HepG2 (cell line): ENCODE results near the gene ANKRD40CL. TPM values are rescaled to one million over a fixed set of nuclear protein-coding genes. Genes with fewer than 3 reads are reported as not detected.
A peak's percentile ranks its signal among the peaks of the same experiment; 100 is the strongest.

ENCODE experiments used
- ATAC-seq: fragments of 200-7000 bp; cut with Tn5 transposase; 3 replicates; pipeline ENCODE4 v1.9.1; 2020; ENCODE audit warnings: mild to moderate bottlenecking, moderate library complexity
- BruUV-seq: library from RNA; stranded (reverse); fragments of 400-500 nt; replicated peaks from 2 replicates; lab custom pipeline; 2021; lab: Mats Ljungman, UMichigan
- CTCF ChIA-PET: fragments of 300-600 bp; formaldehyde crosslinking; extraction: SDS; loops from one replicate; lab custom pipeline; 2021; ENCODE audit warnings: low total read pairs, inconsistent platforms, low intra/inter-chr PET ratio; lab: Yijun Ruan, JAX
- POLR2A ChIA-PET: fragments of 350-600 bp; sonication (Branson Sonifier 250); formaldehyde crosslinking; loops from one replicate; lab custom pipeline; 2020; ENCODE audit warnings: antibody characterized with exemption, inconsistent platforms; lab: Yijun Ruan, JAX
- DNase-seq: peaks from one replicate; pipeline ENCODE4 v3.0.0-alpha.2; 2015; ENCODE audit warnings: low spot score
- FAIRE-seq: peaks from 3 replicates; lab custom pipeline; 2011; peaks lifted over from hg19 to GRCh38; lab: Jason Lieb, UNC
- H2AFZ ChIP-seq: one replicate; pipeline ENCODE4 v1.6.1; 2011; ENCODE audit warnings: low read length, inconsistent platforms
- H3K27ac ChIP-seq: fragments of 300-600 bp; 3 replicates; pipeline ENCODE4 v1.8.0; 2011; ENCODE audit warnings: mixed run types, mild to moderate bottlenecking, mixed read lengths, low read length, inconsistent platforms; ENCODE audit not compliant: insufficient read depth; ENCODE audit errors: extremely low read length
- H3K27me3 ChIP-seq, 2 experiments: fragments of 200-600 bp in 1 of 2; 2 replicates in 1 of 2; 3 replicates in 1 of 2; pipeline versions ENCODE4 v1.6.0 to v1.8.0; 2011; ENCODE audit warnings: low read length in 2 of 2, mild to moderate bottlenecking in 2 of 2, moderate library complexity in 2 of 2, inconsistent platforms in 1 of 2; ENCODE audit not compliant: insufficient read depth in 2 of 2, control insufficient read depth in 1 of 2
- H3K36me3 ChIP-seq, 2 experiments: fragments of 200-600 bp in 1 of 2; replicated peaks in 1 of 2; 2 replicates in 1 of 2; 3 replicates in 1 of 2; pipeline versions ENCODE4 v1.5.1 to v1.8.0; 2011; ENCODE audit warnings: low read length in 2 of 2, inconsistent platforms in 1 of 2; ENCODE audit not compliant: insufficient read depth in 2 of 2, control insufficient read depth in 1 of 2
- H3K4me1 ChIP-seq: 2 replicates; pipeline ENCODE4 v1.5.1; 2012; ENCODE audit warnings: low read length, inconsistent platforms; ENCODE audit not compliant: insufficient read depth
- H3K4me2 ChIP-seq: 2 replicates; pipeline ENCODE4 v1.6.0; 2011; ENCODE audit warnings: low read depth, low read length, inconsistent platforms
- H3K4me3 ChIP-seq, 3 experiments: fragments of 200-600 bp in 1 of 3; sonication (generic), shearing (Covaris generic) in 1 of 3; replicated peaks in 1 of 3; 2 replicates each; pipeline ENCODE4 v1.5.1; 2011 to 2016; ENCODE audit warnings: low read length in 3 of 3, inconsistent platforms in 2 of 3, low read depth in 2 of 3, mild to moderate bottlenecking in 2 of 3, control low read depth in 1 of 3, mixed read lengths in 1 of 3; ENCODE audit not compliant: insufficient read depth in 1 of 3
- H3K79me2 ChIP-seq: one replicate; pipeline ENCODE4 v1.6.1; 2011; ENCODE audit warnings: low read length, inconsistent platforms; ENCODE audit not compliant: insufficient read depth
- H3K9ac ChIP-seq: 2 replicates; pipeline ENCODE4 v1.6.0; 2011; ENCODE audit warnings: mild to moderate bottlenecking, low read depth, low read length, inconsistent platforms; ENCODE audit not compliant: insufficient read depth
- H3K9me3 ChIP-seq: 2 replicates; pipeline ENCODE4 v1.5.1; 2012; ENCODE audit warnings: mild to moderate bottlenecking, low read length
- H4K20me1 ChIP-seq: 2 replicates; pipeline ENCODE4 v1.6.0; 2011; ENCODE audit warnings: inconsistent platforms, mild to moderate bottlenecking, low read length, moderate library complexity; ENCODE audit not compliant: insufficient read depth
- CEBPG ChIP-seq: IDR thresholded peaks from 2 replicates; pipeline ENCODE4 v1.6.1; 2016
- KDM5B ChIP-seq: sonication (generic); formaldehyde crosslinking; IDR thresholded peaks from 2 replicates; pipeline ENCODE4 v1.4.0; 2020; ENCODE audit warnings: missing genetic modification reagents, mild to moderate bottlenecking, borderline replicate concordance
- KLF15 ChIP-seq: sonication (generic); formaldehyde crosslinking; IDR thresholded peaks from 2 replicates; pipeline ENCODE4 v1.8.1; 2023; ENCODE audit warnings: borderline replicate concordance, mild to moderate bottlenecking, inconsistent platforms, missing genetic modification reagents, mixed read lengths
- MTA3 ChIP-seq: sonication (generic); formaldehyde crosslinking; IDR thresholded peaks from 2 replicates; pipeline ENCODE4 v1.4.0; 2020; ENCODE audit warnings: missing genetic modification reagents
- PHF21A ChIP-seq: sonication (generic); formaldehyde crosslinking; IDR thresholded peaks from 2 replicates; pipeline ENCODE4 v1.5.0; 2020; ENCODE audit warnings: mild to moderate bottlenecking, missing genetic modification reagents
- SALL1 ChIP-seq: sonication (generic); formaldehyde crosslinking; IDR thresholded peaks from 2 replicates; pipeline ENCODE4 v1.8.0; 2022; ENCODE audit warnings: mild to moderate bottlenecking, missing genetic modification reagents
- SATB2 ChIP-seq: sonication (generic); formaldehyde crosslinking; IDR thresholded peaks from 2 replicates; pipeline ENCODE4 v1.5.0; 2020; ENCODE audit warnings: missing genetic modification reagents
- SPEN ChIP-seq: sonication (generic); formaldehyde crosslinking; IDR thresholded peaks from 2 replicates; pipeline ENCODE4 v1.5.1; 2020; ENCODE audit warnings: low read depth, mild to moderate bottlenecking, missing genetic modification reagents
- SRSF9 ChIP-seq: fragments of 200-400 bp; formaldehyde crosslinking; IDR thresholded peaks from 2 replicates; pipeline ENCODE4 v1.6.1; 2018; ENCODE audit warnings: borderline replicate concordance, mild to moderate bottlenecking, low read depth, low read length; ENCODE audit not compliant: insufficient read depth, poor library complexity, severe bottlenecking
- ZNF121 ChIP-seq: sonication (generic); formaldehyde crosslinking; IDR thresholded peaks from 2 replicates; pipeline ENCODE4 v1.5.0; 2020; ENCODE audit warnings: mild to moderate bottlenecking, missing genetic modification reagents
- ZNF263 ChIP-seq: sonication (generic); formaldehyde crosslinking; IDR thresholded peaks from 2 replicates; pipeline ENCODE4 v1.4.0; 2020; ENCODE audit warnings: missing genetic modification reagents
- ZNF274 ChIP-seq: sonication (generic); formaldehyde crosslinking; IDR thresholded peaks from 2 replicates; pipeline ENCODE4 v1.5.1; 2020; ENCODE audit warnings: mild to moderate bottlenecking, missing genetic modification reagents
- ZNF337 ChIP-seq: sonication (generic); formaldehyde crosslinking; IDR thresholded peaks from 2 replicates; pipeline ENCODE4 v1.5.1; 2020; ENCODE audit warnings: missing genetic modification reagents, low read depth, mild to moderate bottlenecking, borderline replicate concordance
- ZNF644 ChIP-seq: IDR thresholded peaks from 2 replicates; pipeline ENCODE4 v1.6.1; 2016; ENCODE audit warnings: low read depth
- ZNF891 ChIP-seq: sonication (generic); formaldehyde crosslinking; IDR thresholded peaks from 2 replicates; pipeline ENCODE4 v1.5.0; 2020; ENCODE audit warnings: mild to moderate bottlenecking, missing genetic modification reagents
- WGBS: methylation state at CpG from one replicate; pipeline ENCODE4 v1.1.6; 2017; ENCODE audit warnings: low lambda C conversion rate; 5-methylcytosine and 5-hydroxymethylcytosine counted together
- in situ Hi-C: cut with HindIII; loops from 2 replicates; pipeline ENCODE4 v1.10.0; 2017; ENCODE audit warnings: low pct_unique_long_range_greater_than_20kb; ENCODE audit not compliant: extremely low pct_ligation_motif_present
- intact Hi-C: fragments of 100-400 bp; cut with micrococcal nuclease; formaldehyde crosslinking; loops from one replicate; pipeline ENCODE4 v1.10.0; 2022; ENCODE audit not compliant: unreplicated experiment
- polyA plus RNA-seq, 8 experiments: library from polyadenylated mRNA; depleted of rRNA in 3 of 8; stranded (reverse) in 7 of 8; unstranded in 1 of 8; fragments of >200 nt; fragmentation: Illumina TruSeq in 4 of 8; extraction: Trizol in 4 of 8; gene quantifications; 2 replicates each; pipeline versions ENCODE4 v1.2.1 to v1.2.3, GENCODE V29; 2011 to 2016; ENCODE audit warnings: low read depth in 4 of 8, missing spikeins in 1 of 8, mixed read lengths in 1 of 8; ENCODE audit not compliant: insufficient read depth in 1 of 8
- total RNA-seq, 5 experiments: library from RNA; depleted of rRNA; stranded (reverse); fragments of >200 nt; fragmentation: Illumina TruSeq; extraction: Trizol; gene quantifications; 2 replicates each; pipeline ENCODE4 v1.2.3, GENCODE V29; 2016; ENCODE audit warnings: low read depth in 1 of 5
- TF ChIP-seq, protein P1 (sequence below): sonication (generic); formaldehyde crosslinking; IDR thresholded peaks from 2 replicates; pipeline ENCODE4 v1.5.1; 2020; ENCODE audit warnings: missing genetic modification reagents, mild to moderate bottlenecking, borderline replicate concordance
- TF ChIP-seq, protein P2 (sequence below): IDR thresholded peaks from 2 replicates; pipeline ENCODE4 v1.6.1; 2016; ENCODE audit warnings: missing compliant biosample characterization, missing genetic modification reagents, borderline replicate concordance
- TF ChIP-seq, protein P3 (sequence below): sonication (generic); formaldehyde crosslinking; IDR thresholded peaks from 2 replicates; pipeline ENCODE4 v1.5.0; 2020; ENCODE audit warnings: missing genetic modification reagents

The ANKRD40CL gene
- total and polyA plus RNA-seq, 2 of the 13 experiments (the other 11 are each of a cell fraction or from before 2014, with no cell fraction given), result 0.03 to 0.11 TPM

DNA sequence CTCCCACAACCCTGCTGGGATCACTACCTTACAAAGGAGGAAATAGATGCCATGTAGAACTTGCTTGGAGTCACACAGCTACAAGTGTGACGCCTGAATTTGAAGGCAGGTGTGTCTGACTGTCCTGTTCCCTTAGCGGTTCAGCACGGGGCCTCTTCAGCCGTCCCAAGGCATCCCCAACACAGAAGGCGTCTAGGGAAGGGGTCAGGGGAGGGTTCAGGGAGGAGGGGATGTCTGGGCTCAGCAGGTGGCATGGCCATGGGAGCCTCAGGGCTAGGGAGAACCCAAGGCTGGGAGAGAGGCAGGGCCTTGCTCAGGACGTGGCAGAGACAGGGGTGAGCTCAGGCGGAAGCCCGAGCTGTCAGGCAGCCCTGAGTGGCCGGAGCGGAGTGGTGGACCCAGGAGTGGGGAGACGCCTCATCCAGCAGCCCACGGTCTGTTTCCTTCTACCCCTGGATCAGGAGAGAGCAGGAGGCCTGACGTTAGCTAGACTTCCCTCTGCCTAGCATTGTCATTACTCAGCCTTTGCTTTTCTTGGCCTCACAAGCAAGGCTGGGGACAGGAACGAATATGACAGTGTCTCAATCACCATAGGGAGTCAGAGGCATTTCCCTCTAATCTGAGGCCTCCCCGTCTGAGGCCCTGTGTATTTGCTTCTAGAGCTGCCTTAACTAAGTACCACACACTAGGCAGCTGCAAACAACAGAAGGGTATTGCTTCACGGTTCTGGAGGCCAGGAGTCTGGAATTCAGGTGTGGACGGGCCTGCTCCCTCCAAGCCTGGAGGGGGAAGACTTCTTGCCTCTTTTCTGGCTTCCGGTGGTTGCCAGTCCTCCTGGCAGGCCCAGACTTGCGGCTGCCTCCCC, 31.3 kb upstream of the ANKRD40CL start:
- WGBS, result 16% methylated on average over 12 of the region's 19 CpGs
- no TSS peak for BruUV-seq
- FAIRE-seq (no peak), DNase-seq (no peak), ATAC-seq (peak; percentile 55)
- H3K4me2 ChIP-seq, result peak overlapping the region; percentile 59
- H4K20me1 ChIP-seq, result no peaks in the 10 kb centered on the region
- no peak overlapping the region for H2AFZ ChIP-seq
- in situ Hi-C loops (no loop called here), intact Hi-C loops (no loop called here)
- CTCF ChIA-PET, result no interaction called here
- H3K27ac ChIP-seq, result no peak overlapping the region
- no peaks in the 10 kb centered on the region for H3K79me2 ChIP-seq
- POLR2A ChIA-PET, result no interaction called here
- no peaks in the 10 kb centered on the region for H3K36me3 ChIP-seq
- H3K9me3 ChIP-seq, result no peaks in the 10 kb centered on the region
- H3K9ac ChIP-seq, result no peak overlapping the region
- peaks cover 3 to 41% of the 10 kb centered on the region in 2 experiments; a peak in 4 of 5 replicates for H3K27me3 ChIP-seq
- H3K4me3 ChIP-seq, result peak overlapping the region in 1 of 3 experiments; percentile 49; a peak in 1 of 6 replicates
- H3K4me1 ChIP-seq, result peaks cover 64% of the 10 kb centered on the region
- TF ChIP-seq ZNF121, result 0 out of 2 replicates have a peak, but pooled peaks have one; percentile 11
- peak; percentile 20; the same call in 1 of the 2 replicates for TF ChIP-seq SPEN (CRISPR knock-in tag)
- 0 out of 2 replicates have a peak, but pooled peaks have one; percentile 10 for TF ChIP-seq ZNF891 (CRISPR knock-in tag)
- TF ChIP-seq, protein P1, sequence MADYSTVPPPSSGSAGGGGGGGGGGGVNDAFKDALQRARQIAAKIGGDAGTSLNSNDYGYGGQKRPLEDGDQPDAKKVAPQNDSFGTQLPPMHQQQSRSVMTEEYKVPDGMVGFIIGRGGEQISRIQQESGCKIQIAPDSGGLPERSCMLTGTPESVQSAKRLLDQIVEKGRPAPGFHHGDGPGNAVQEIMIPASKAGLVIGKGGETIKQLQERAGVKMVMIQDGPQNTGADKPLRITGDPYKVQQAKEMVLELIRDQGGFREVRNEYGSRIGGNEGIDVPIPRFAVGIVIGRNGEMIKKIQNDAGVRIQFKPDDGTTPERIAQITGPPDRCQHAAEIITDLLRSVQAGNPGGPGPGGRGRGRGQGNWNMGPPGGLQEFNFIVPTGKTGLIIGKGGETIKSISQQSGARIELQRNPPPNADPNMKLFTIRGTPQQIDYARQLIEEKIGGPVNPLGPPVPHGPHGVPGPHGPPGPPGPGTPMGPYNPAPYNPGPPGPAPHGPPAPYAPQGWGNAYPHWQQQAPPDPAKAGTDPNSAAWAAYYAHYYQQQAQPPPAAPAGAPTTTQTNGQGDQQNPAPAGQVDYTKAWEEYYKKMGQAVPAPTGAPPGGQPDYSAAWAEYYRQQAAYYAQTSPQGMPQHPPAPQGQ (CRISPR knock-in tag), result no peak
- TF ChIP-seq ZNF644 (CRISPR knock-in tag), result no peak
- TF ChIP-seq PHF21A, result no peak
- 0 out of 2 replicates have a peak, but pooled peaks have one; percentile 10 for TF ChIP-seq SALL1 (CRISPR knock-in tag)
- no peak for TF ChIP-seq SRSF9
- no peak for TF ChIP-seq ZNF274 (CRISPR knock-in tag)
- 0 out of 2 replicates have a peak, but pooled peaks have one; percentile 12 for TF ChIP-seq KDM5B (CRISPR knock-in tag)
- TF ChIP-seq, protein P2, sequence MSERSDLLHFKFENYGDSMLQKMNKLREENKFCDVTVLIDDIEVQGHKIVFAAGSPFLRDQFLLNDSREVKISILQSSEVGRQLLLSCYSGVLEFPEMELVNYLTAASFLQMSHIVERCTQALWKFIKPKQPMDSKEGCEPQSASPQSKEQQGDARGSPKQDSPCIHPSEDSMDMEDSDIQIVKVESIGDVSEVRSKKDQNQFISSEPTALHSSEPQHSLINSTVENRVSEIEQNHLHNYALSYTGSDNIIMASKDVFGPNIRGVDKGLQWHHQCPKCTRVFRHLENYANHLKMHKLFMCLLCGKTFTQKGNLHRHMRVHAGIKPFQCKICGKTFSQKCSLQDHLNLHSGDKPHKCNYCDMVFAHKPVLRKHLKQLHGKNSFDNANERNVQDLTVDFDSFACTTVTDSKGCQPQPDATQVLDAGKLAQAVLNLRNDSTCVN (CRISPR knock-in tag), result peak; percentile 98
- no peak for TF ChIP-seq ZNF263 (CRISPR knock-in tag)
- no peak for TF ChIP-seq MTA3
- no peak for TF ChIP-seq KLF15 (CRISPR knock-in tag)
- TF ChIP-seq, protein P3, sequence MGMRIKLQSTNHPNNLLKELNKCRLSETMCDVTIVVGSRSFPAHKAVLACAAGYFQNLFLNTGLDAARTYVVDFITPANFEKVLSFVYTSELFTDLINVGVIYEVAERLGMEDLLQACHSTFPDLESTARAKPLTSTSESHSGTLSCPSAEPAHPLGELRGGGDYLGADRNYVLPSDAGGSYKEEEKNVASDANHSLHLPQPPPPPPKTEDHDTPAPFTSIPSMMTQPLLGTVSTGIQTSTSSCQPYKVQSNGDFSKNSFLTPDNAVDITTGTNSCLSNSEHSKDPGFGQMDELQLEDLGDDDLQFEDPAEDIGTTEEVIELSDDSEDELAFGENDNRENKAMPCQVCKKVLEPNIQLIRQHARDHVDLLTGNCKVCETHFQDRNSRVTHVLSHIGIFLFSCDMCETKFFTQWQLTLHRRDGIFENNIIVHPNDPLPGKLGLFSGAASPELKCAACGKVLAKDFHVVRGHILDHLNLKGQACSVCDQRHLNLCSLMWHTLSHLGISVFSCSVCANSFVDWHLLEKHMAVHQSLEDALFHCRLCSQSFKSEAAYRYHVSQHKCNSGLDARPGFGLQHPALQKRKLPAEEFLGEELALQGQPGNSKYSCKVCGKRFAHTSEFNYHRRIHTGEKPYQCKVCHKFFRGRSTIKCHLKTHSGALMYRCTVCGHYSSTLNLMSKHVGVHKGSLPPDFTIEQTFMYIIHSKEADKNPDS, result no peak
- peak; percentile 50 for TF ChIP-seq CEBPG
- no peak for TF ChIP-seq ZNF337
- TF ChIP-seq SATB2 (CRISPR knock-in tag), result no peak
